ENCODE results near the gene SPOPL. TPM values are rescaled to one million over a fixed set of nuclear protein-coding genes. Genes with fewer than 3 reads are reported as not detected.
"Not testable (repeated sequence)": the region's sequence is repeated elsewhere in the genome, so short reads cannot be mapped to it uniquely, and the experiment has no call there.

SPOPL gene
- total RNA-seq, 2 donors from 2014 or later, result 12.1 to 17.3 TPM

DNA sequence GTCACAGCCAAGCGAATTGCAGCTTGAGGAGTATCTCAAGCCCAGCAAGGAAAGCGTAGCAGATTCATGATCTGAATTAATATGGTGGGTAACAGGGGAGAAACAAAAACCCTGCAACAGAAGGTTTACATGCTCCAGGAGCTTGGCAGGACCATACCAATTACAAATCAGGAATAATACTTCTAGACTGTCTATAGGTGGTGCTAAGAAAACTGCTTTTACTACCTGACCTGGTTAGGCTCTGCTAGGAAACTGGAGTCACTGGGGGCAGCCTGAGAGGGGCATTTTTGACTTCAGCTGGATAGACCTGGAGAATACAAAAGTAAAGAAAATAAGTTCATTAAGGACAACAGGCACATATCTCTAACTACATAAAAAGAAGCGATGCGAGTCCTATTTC is 24.6 kb upstream of the SPOPL start:
- ATAC-seq (replicated peaks in 1 of 2), result no peak

GRCh38 chr2:138482796-138483195 is 18.8 kb upstream of the SPOPL start:
- ATAC-seq (replicated peaks in 1 of 2); DNase-seq; H3K4me3 Mint-ChIP-seq; H3K27me3 Mint-ChIP-seq (ENCODE audit: low read depth); H3K27ac Mint-ChIP-seq; H3K36me3 Mint-ChIP-seq (ENCODE audit: insufficient read depth in 2 of 2); H3K9me3 Mint-ChIP-seq; H3K4me1 Mint-ChIP-seq (ENCODE audit: low read depth): not testable (repeated sequence)

More for the DNA sequence above, 24.6 kb upstream of the SPOPL start:
- Mint-ChIP-seq H3K4me1 (ENCODE audit: low read depth) (no peaks in the 10 kb centered on the region), H3K4me3 (no peak overlapping the region), H3K27ac (no peak overlapping the region), H3K27me3 (ENCODE audit: low read depth) (peaks cover 5% of the 10 kb centered on the region), H3K9me3 (peaks cover 0 to 2% of the 10 kb centered on the region in 2 donors), H3K36me3 (ENCODE audit: insufficient read depth in 2 of 2) (no peaks in the 10 kb centered on the region)
- DNase-seq, result no peak

GRCh38 chr2:138485019-138485418 is 16.6 kb upstream of the SPOPL start:
- Mint-ChIP-seq H3K27me3 (ENCODE audit: low read depth) (no peaks in the 10 kb centered on the region), H3K4me3 (no peak overlapping the region), H3K4me1 (ENCODE audit: low read depth) (no peaks in the 10 kb centered on the region), H3K36me3 (ENCODE audit: insufficient read depth in 2 of 2) (peaks cover 0 to 1% of the 10 kb centered on the region in 2 donors), H3K27ac (no peak overlapping the region), H3K9me3 (peaks cover 0 to 2% of the 10 kb centered on the region in 2 donors)
- ATAC-seq (replicated peaks in 1 of 2), result peak; percentile 45 to 57
- DNase-seq, result no peak

DNA sequence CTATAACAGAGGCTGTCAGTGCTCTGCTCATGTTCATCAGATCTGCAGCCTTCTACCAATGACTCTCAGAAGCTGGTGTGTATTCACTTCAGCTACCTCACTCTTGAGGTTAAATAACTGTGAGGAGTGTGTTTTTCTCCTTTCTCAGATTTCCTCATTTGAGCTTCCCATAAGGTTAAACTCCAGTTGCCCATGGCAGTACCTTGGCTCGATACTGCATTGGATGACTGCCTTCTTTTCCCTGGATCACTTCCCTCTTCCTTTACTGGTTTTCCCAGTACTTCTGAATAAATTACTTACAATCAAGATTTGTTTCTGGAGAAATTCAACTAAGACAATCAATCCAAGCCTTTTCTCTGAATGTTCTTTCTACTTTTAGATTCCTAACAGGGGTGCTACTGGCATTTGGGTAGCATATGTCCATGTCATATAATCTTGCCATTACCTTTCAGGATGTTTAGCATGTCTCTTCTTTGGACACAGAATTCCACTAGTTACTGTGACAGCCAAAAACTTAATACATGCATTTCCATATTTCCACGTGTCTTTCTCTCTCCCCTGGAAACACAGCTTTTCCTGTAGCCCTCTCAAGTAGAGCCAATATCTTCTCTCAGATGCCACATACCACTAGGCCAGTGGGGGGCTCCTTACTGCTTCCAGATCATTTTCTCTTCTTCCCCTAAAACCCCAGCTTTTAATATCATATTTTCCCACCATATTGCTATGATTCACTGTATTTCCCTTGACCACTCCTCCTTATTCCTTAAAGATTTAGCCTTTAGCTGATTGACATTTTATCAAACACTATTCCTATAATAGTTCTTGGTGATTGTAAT is 15.0 kb upstream of the SPOPL start:
- Mint-ChIP-seq H3K36me3 (ENCODE audit: insufficient read depth in 2 of 2) (peaks cover 0 to 1% of the 10 kb centered on the region in 2 donors), H3K4me3 (no peak overlapping the region), H3K9me3 (no peaks in the 10 kb centered on the region), H3K27ac (no peak overlapping the region), H3K4me1 (ENCODE audit: low read depth) (no peaks in the 10 kb centered on the region), H3K27me3 (ENCODE audit: low read depth) (no peaks in the 10 kb centered on the region)
- ATAC-seq (replicated peaks in 1 of 2), result no peak
- no peak for DNase-seq

- DNase-seq, result no peak
- H3K4me1 Mint-ChIP-seq (ENCODE audit: low read depth), result peaks cover 5% of the 10 kb centered on the region
- no peaks in the 10 kb centered on the region for H3K9me3 Mint-ChIP-seq
- H3K36me3 Mint-ChIP-seq (ENCODE audit: insufficient read depth in 2 of 2), result no peaks in the 10 kb centered on the region
- no peak overlapping the region for H3K4me3 Mint-ChIP-seq
- H3K27me3 Mint-ChIP-seq (ENCODE audit: low read depth), result no peaks in the 10 kb centered on the region
- ATAC-seq (replicated peaks in 1 of 2), result no peak
- H3K27ac Mint-ChIP-seq, result no peak overlapping the region
These were observed 10.7 kb upstream of the SPOPL start for GRCh38 chr2:138490673-138491494.

DNA sequence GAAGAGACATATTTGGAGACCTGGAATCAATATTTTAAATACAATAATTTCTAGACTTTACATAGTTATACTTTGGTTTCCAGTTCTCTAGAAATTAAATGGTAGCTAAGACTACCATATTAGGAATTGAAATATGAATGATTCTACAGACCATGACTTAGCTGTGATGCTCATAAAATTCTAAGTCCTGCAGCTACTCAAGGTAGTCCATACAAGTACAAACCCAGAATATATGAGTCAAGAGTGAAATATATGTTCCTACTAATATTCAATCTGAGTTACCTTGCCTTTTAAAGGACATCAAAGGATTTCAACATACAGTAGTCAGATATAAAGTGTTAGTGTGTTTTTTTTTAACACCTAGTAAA is 10.1 kb upstream of the SPOPL start:
- Mint-ChIP-seq H3K9me3 (no peaks in the 10 kb centered on the region), H3K27ac (no peak overlapping the region), H3K4me1 (ENCODE audit: low read depth) (peaks cover 5% of the 10 kb centered on the region), H3K36me3 (ENCODE audit: insufficient read depth in 2 of 2) (no peaks in the 10 kb centered on the region), H3K27me3 (ENCODE audit: low read depth) (no peaks in the 10 kb centered on the region), H3K4me3 (no peak overlapping the region)
- DNase-seq (no peak), ATAC-seq (replicated peaks in 1 of 2) (no peak)

DNA sequence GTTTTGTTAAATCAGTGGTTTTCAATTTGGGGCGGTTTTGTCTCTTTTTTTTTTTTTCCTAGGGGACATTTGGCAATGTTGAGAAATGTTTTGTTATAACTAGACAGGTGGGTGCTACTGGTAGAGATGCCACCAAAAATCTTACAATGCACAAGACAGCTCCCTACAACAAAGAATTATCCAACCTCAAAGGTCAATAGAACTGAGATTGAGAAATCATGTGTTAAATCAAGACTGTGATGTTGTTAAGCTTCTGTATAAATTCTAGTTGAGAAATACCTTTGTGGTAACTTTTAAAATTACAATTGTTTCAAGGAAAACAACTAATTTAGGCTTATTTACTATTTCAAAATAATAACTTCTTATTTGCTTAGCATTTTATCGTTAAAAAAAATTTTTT is 9.4 kb upstream of the SPOPL start:
- Mint-ChIP-seq H3K9me3 (no peaks in the 10 kb centered on the region), H3K4me3 (no peak overlapping the region), H3K27ac (no peak overlapping the region), H3K36me3 (ENCODE audit: insufficient read depth in 2 of 2) (no peaks in the 10 kb centered on the region), H3K4me1 (ENCODE audit: low read depth) (peaks cover 5% of the 10 kb centered on the region), H3K27me3 (ENCODE audit: low read depth) (no peaks in the 10 kb centered on the region)
- no peak for ATAC-seq (replicated peaks in 1 of 2)
- DNase-seq, result no peak

DNA sequence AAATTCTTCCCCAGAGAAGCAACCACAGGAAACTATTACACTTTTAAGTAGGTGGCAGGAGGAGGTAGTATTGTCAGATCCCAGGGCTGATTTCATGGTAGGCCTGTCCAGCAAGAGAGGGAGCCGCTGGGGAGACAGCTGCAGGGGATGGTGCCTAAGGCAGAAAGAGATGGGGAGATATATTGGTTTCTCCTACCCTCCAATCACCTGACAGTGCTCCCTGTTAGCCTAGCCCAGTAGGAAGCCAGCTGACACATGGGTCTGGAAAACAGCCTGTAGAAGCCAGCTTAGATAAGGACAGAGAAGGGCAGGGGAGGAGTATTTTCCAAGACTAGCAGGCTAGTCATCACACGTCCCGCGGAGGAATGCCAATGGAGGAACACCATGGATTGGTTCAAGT is 8.2 kb upstream of the SPOPL start:
- Mint-ChIP-seq H3K4me1 (ENCODE audit: low read depth) (peaks cover 5% of the 10 kb centered on the region), H3K36me3 (ENCODE audit: insufficient read depth in 2 of 2) (no peaks in the 10 kb centered on the region), H3K4me3 (no peak overlapping the region), H3K27me3 (ENCODE audit: low read depth) (no peaks in the 10 kb centered on the region), H3K9me3 (no peaks in the 10 kb centered on the region), H3K27ac (no peak overlapping the region)
- DNase-seq (no peak), ATAC-seq (replicated peaks in 1 of 2) (no peak)

DNA sequence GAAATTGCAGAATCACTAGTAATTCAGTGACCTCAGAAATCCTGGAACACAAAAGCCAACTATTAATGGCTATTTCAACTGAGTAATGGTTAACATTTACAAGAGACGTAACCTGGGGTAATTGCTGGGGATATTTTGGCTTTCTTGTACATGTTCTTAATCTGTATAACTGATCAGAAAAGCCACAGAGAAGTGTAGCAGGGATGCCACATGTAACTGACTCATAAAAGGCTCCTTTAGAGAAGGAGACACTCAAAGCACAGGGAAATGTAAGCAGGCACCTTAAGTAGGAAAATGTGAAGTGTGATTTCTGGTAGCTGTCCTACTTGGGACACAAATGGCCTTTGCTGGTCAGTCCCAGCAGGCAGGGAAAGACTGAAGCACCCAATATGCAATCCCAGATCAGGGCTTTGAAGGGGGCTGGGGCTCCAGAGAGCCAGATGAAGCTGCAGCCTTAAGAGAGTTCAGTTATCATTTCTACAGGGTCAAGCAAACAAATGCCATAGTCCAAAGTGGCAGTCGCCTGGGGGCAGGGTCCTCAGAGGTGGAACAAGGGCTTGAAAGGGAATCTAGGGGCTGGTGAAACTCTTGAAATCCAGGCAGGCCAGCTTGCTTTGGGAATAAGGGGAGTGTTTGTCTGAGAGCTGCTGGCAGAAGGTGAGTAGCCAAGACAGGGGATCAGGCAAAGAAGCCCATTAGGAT is 7.2 kb upstream of the SPOPL start:
- H3K27me3 Mint-ChIP-seq (ENCODE audit: low read depth), result no peaks in the 10 kb centered on the region
- H3K9me3 Mint-ChIP-seq, result no peaks in the 10 kb centered on the region
- no peak overlapping the region for H3K4me3 Mint-ChIP-seq
- no peak for ATAC-seq (replicated peaks in 1 of 2)
- no peak overlapping the region for H3K27ac Mint-ChIP-seq
- no peak for DNase-seq
- peaks cover 5% of the 10 kb centered on the region for H3K4me1 Mint-ChIP-seq (ENCODE audit: low read depth)
- H3K36me3 Mint-ChIP-seq (ENCODE audit: insufficient read depth in 2 of 2), result no peaks in the 10 kb centered on the region

GRCh38 chr2:138495384-138495783 is 6.2 kb upstream of the SPOPL start:
- no peak overlapping the region for H3K27ac Mint-ChIP-seq
- H3K36me3 Mint-ChIP-seq (ENCODE audit: insufficient read depth in 2 of 2), result no peaks in the 10 kb centered on the region
- H3K4me3 Mint-ChIP-seq, result no peak overlapping the region
- H3K4me1 Mint-ChIP-seq (ENCODE audit: low read depth), result peaks cover 5% of the 10 kb centered on the region
- H3K9me3 Mint-ChIP-seq, result no peaks in the 10 kb centered on the region
- DNase-seq (no peak), ATAC-seq (replicated peaks in 1 of 2) (no peak)
- no peaks in the 10 kb centered on the region for H3K27me3 Mint-ChIP-seq (ENCODE audit: low read depth)

DNA sequence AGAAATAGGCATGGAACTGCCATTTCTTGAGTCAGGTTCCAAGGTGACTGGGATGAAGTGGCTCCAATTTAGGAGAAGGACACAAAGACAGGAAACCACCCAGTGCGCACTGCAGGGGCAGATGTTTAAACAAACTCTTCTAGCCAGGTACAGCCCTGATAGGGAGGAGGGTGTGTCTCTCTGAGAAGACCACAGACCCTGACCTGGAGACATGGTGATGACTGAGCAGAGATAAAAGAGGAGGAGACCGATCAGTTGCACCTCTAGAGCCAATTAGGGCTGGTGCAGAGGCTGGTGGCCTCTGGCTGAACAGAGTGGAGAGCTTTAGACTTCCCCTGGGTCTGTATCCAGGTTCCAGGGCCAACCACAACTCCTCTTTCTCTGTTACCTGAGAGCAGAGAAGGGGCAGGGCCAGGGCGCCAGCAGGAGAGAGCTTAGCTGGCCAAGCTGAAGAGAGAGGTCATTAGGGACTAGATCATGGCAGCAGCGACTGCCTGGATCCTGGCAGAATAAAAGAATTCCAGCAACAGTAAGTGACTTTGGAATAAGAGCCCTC is 5.4 kb upstream of the SPOPL start:
- Mint-ChIP-seq H3K4me1 (ENCODE audit: low read depth) (peaks cover 9% of the 10 kb centered on the region), H3K4me3 (no peak overlapping the region), H3K27me3 (ENCODE audit: low read depth) (no peaks in the 10 kb centered on the region), H3K36me3 (ENCODE audit: insufficient read depth in 2 of 2) (no peaks in the 10 kb centered on the region), H3K27ac (no peak overlapping the region), H3K9me3 (no peaks in the 10 kb centered on the region)
- no peak for DNase-seq
- ATAC-seq (replicated peaks in 1 of 2), result no peak

GRCh38 chr2:138497294-138497693 is 4.3 kb upstream of the SPOPL start:
- H3K27ac Mint-ChIP-seq, result peak overlapping the region; percentile 59
- peaks cover 1% of the 10 kb centered on the region in 2 donors for H3K36me3 Mint-ChIP-seq (ENCODE audit: insufficient read depth in 2 of 2)
- DNase-seq, result no peak
- H3K9me3 Mint-ChIP-seq, result no peaks in the 10 kb centered on the region
- no peak for ATAC-seq (replicated peaks in 1 of 2)
- H3K4me1 Mint-ChIP-seq (ENCODE audit: low read depth), result peaks cover 13% of the 10 kb centered on the region
- no peak overlapping the region for H3K4me3 Mint-ChIP-seq
- no peaks in the 10 kb centered on the region for H3K27me3 Mint-ChIP-seq (ENCODE audit: low read depth)

- H3K4me3 Mint-ChIP-seq, result no peak overlapping the region
- peaks cover 32% of the 10 kb centered on the region for H3K4me1 Mint-ChIP-seq (ENCODE audit: low read depth)
- ATAC-seq (replicated peaks in 1 of 2) (no peak), DNase-seq (no peak)
- no peaks in the 10 kb centered on the region for H3K27me3 Mint-ChIP-seq (ENCODE audit: low read depth)
- H3K27ac Mint-ChIP-seq, result no peak overlapping the region
- no peaks in the 10 kb centered on the region for H3K9me3 Mint-ChIP-seq
- peaks cover 6 to 8% of the 10 kb centered on the region in 2 donors for H3K36me3 Mint-ChIP-seq (ENCODE audit: insufficient read depth in 2 of 2)
These were observed 1.9 kb upstream of the SPOPL start for GRCh38 chr2:138499684-138500083.

All from activated T-cell treated with anti-CD3 and anti-CD28 coated beads, Interleukin-2, amount 50 U/mL, for 72 hours (primary cell).